OCI-LY3 (cell line): ENCODE data around the gene PLAC9.

Experiments
- CTCF ChIP-seq: fragments of 200-600, 300-600 bp; sonication (generic); IDR thresholded peaks from 2 replicates; pipeline ENCODE4 v1.5.1; 2014; ENCODE audit warnings: antibody characterized with exemption, low read length, low read depth
- EZH2phosphoT487 ChIP-seq: fragments of 200-600 bp; shearing (Covaris generic); IDR thresholded peaks from 2 replicates; pipeline ENCODE4 v1.6.1; 2018; ENCODE audit warnings: antibody characterized with exemption, mixed run types, low read depth

GRCh38 chr10:80144696-80145131, 12.2 kb downstream of the PLAC9 start:
- no peak for TF ChIP-seq CTCF
- no peak for TF ChIP-seq EZH2phosphoT487
